ENCODE results near the gene KPNA6. TPM values are rescaled to one million over a fixed set of nuclear protein-coding genes. Genes with fewer than 3 reads are reported as not detected.
"Not testable (repeated sequence)": the region's sequence is repeated elsewhere in the genome, so short reads cannot be mapped to it uniquely, and the experiment has no call there.

KPNA6 gene
- total RNA-seq, 1 donor from 2014 or later: 47.0 TPM

GRCh38 chr1:32127409-32128198, 19.7 kb downstream of the KPNA6 start:
- no peaks in the 10 kb centered on the region for H3K36me3 ChIP-seq (ENCODE audit: control insufficient read depth, insufficient read depth, low read length)
- TF ChIP-seq CTCF (IDR thresholded peaks at IDR 0.05; ENCODE audit: insufficient read depth, low read length, poor library complexity, severe bottlenecking): no peak
- H3K4me3 ChIP-seq (ENCODE audit: low read depth, low read length): no peak overlapping the region
- no peaks in the 10 kb centered on the region for H3K27me3 ChIP-seq (ENCODE audit: control insufficient read depth, insufficient read depth, low read length)
- no peak for DNase-seq (ENCODE audit: low read depth)

GRCh38 chr1:32128479-32128878, 20.6 kb downstream of the KPNA6 start:
- no peaks in the 10 kb centered on the region for H3K36me3 ChIP-seq (ENCODE audit: control insufficient read depth, insufficient read depth, low read length)
- no peak overlapping the region for H3K4me3 ChIP-seq (ENCODE audit: low read depth, low read length)
- no peaks in the 10 kb centered on the region for H3K27me3 ChIP-seq (ENCODE audit: control insufficient read depth, insufficient read depth, low read length)
- no peak for TF ChIP-seq CTCF (IDR thresholded peaks at IDR 0.05; ENCODE audit: insufficient read depth, low read length, poor library complexity, severe bottlenecking)
- no peak for DNase-seq (ENCODE audit: low read depth)

GRCh38 chr1:32128964-32129363, 21.1 kb downstream of the KPNA6 start:
- no peak overlapping the region for H3K4me3 ChIP-seq (ENCODE audit: low read depth, low read length)
- TF ChIP-seq CTCF (IDR thresholded peaks at IDR 0.05; ENCODE audit: insufficient read depth, low read length, poor library complexity, severe bottlenecking): no peak
- no peaks in the 10 kb centered on the region for H3K27me3 ChIP-seq (ENCODE audit: control insufficient read depth, insufficient read depth, low read length)
- no peaks in the 10 kb centered on the region for H3K36me3 ChIP-seq (ENCODE audit: control insufficient read depth, insufficient read depth, low read length)
- no peak for DNase-seq (ENCODE audit: low read depth)

GRCh38 chr1:32133950-32134280, 26.1 kb downstream of the KPNA6 start:
- H3K27me3 ChIP-seq (ENCODE audit: control insufficient read depth, insufficient read depth, low read length); H3K36me3 ChIP-seq (ENCODE audit: control insufficient read depth, insufficient read depth, low read length); H3K4me3 ChIP-seq (ENCODE audit: low read depth, low read length); DNase-seq (ENCODE audit: low read depth): not testable (repeated sequence)

GRCh38 chr1:32137111-32137510, 29.3 kb downstream of the KPNA6 start:
- DNase-seq (ENCODE audit: low read depth): no peak
- Histone ChIP-seq H3K36me3 (ENCODE audit: control insufficient read depth, insufficient read depth, low read length) (no peaks in the 10 kb centered on the region), H3K27me3 (ENCODE audit: control insufficient read depth, insufficient read depth, low read length) (no peaks in the 10 kb centered on the region), H3K4me3 (ENCODE audit: low read depth, low read length) (no peak overlapping the region)
- no peak for TF ChIP-seq CTCF (IDR thresholded peaks at IDR 0.05; ENCODE audit: insufficient read depth, low read length, poor library complexity, severe bottlenecking)

GRCh38 chr1:32138965-32139364, 31.1 kb downstream of the KPNA6 start:
- no peak for TF ChIP-seq CTCF (IDR thresholded peaks at IDR 0.05; ENCODE audit: insufficient read depth, low read length, poor library complexity, severe bottlenecking)
- DNase-seq (ENCODE audit: low read depth): no peak
- Histone ChIP-seq H3K4me3 (ENCODE audit: low read depth, low read length) (no peak overlapping the region), H3K36me3 (ENCODE audit: control insufficient read depth, insufficient read depth, low read length) (no peaks in the 10 kb centered on the region), H3K27me3 (ENCODE audit: control insufficient read depth, insufficient read depth, low read length) (no peaks in the 10 kb centered on the region)
